WI38 (cell line): ENCODE measurements around the gene CABLES2.

Experiments
- H3K4me3 ChIP-seq: 2 replicates; pipeline ENCODE4 v1.5.1; 2011; ENCODE audit warnings: low read depth, mild to moderate bottlenecking, control low read depth, low read length
- TF ChIP-seq, protein P1 (sequence below): IDR thresholded peaks from 2 replicates; pipeline ENCODE4 v1.5.1; 2012; ENCODE audit warnings: low read depth, mild to moderate bottlenecking, control low read depth, low read length

CABLES2 gene

DNA sequence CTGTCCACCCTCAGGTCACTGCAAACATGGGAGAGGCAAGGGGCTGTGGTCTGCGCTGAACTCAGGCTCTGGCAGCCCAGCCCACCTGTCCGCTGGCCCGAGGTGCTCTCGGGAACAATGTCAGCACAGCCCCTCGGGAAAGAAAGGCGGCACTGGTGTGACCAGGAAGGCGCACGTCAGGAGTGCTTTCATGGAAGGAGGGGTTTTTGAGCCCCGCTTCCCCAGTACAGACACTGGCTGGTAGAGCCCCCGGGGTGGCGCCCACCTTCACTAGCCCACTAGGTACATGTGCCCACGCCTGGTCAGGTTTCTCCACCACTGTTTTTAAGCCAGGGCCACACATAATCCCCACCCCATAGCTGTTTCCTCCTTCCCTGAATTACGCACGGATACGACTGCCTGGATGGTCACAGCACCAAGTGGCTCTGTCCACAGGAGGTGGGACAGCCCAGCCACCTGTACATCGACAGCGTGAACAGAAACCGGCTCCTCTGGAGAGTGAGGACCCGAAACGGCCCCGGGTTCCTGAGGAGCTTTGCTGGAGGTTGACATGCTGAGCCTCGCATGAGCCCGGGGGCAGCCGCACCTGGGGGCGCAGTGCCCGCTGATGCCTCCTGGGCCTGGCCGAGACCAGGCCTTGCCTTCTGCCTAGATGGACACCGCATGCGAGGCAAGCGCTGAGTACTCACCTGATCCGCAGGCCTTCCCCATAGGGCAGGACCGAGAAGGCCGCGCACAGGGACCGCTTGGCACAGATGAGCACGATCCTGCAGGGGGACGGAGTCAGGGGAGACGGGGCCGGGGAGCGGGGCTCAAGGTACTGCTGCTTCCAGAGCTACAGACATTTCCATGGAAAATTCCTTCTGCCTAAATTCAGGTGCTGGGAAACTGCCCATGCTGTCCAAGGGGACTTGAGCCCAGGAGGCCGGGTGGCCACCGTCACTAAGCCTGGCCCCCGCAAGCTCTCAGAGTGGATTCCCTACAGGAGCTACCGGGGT lies 12.5 kb downstream of the CABLES2 start:
- TF ChIP-seq, protein P1, sequence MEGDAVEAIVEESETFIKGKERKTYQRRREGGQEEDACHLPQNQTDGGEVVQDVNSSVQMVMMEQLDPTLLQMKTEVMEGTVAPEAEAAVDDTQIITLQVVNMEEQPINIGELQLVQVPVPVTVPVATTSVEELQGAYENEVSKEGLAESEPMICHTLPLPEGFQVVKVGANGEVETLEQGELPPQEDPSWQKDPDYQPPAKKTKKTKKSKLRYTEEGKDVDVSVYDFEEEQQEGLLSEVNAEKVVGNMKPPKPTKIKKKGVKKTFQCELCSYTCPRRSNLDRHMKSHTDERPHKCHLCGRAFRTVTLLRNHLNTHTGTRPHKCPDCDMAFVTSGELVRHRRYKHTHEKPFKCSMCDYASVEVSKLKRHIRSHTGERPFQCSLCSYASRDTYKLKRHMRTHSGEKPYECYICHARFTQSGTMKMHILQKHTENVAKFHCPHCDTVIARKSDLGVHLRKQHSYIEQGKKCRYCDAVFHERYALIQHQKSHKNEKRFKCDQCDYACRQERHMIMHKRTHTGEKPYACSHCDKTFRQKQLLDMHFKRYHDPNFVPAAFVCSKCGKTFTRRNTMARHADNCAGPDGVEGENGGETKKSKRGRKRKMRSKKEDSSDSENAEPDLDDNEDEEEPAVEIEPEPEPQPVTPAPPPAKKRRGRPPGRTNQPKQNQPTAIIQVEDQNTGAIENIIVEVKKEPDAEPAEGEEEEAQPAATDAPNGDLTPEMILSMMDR: no peak
- H3K4me3 ChIP-seq: no peak overlapping the region

DNA sequence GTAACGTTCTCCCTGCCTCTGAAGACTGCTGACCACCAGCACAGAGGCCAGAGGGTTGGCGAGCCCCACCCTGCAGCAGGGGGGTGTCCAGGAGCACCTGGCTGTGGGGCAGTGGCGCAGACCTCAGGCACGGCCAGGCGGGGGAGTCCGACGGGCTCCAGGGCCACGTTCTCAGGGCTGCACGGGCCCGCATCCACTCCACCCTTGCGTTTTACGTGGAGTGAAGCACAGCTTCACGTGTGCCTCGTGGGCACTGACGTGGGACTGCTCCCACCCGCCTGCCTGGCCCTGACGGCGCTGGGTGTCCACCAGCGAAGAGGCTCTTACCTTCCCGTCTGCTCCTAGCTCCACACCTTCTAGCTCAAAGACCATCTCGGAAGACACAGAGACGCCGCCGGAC lies 13.3 kb downstream of the CABLES2 start:
- no peak overlapping the region for H3K4me3 ChIP-seq
- TF ChIP-seq, protein P1: no peak

DNA sequence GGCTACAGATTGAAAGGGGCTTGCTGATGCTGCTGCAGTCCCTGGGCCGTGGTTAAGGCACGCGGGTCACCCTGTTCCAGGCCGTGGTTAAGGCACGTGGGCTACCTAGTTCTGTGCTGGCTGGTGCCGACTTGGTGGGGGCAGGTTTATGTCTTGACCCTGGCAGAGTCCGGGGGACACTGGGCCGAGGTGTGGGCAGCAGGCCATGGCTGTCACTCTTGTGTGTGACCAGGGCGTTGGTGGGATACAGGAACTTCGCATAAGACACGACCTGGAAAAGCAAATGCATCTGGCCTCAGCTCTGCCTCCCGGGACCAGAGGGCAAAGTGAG lies 13.8 kb downstream of the CABLES2 start:
- H3K4me3 ChIP-seq: no peak overlapping the region
- TF ChIP-seq, protein P1: no peak

DNA sequence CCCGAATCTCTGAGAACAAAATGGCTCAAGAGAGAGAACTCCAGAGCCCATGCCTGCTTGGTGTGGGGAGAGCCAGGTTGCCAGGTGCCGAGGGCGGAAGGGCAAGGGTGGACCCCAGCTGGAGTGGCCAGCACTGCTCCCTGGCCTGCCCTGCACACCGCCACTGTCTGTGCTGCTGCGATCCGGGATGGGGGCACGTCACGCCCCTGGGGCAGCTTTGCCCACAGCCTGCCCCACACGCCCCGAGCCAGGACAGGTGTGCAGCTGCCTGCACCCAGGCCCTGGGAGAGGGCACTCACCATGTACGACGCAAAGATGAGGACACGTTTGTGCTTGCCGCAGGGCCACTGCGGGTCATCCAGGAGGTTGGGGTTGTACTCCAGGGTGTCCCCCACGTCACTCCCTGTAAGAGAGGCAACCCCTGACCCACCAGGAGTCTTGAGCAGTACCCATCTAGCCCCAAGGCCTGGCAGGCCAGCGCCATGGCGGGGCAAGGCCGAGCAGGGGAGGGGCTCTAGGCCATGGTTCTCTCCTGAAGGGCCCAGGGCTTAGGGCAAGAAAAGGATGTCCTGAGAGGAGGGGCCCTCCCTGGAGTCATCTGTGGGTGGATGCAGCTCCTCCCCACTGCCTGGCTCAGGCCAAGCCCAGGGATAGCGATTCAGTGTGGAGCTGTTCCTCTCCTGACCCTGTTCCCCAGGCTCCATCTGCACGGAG lies 14.3 kb downstream of the CABLES2 start:
- TF ChIP-seq, protein P1: no peak
- no peak overlapping the region for H3K4me3 ChIP-seq

DNA sequence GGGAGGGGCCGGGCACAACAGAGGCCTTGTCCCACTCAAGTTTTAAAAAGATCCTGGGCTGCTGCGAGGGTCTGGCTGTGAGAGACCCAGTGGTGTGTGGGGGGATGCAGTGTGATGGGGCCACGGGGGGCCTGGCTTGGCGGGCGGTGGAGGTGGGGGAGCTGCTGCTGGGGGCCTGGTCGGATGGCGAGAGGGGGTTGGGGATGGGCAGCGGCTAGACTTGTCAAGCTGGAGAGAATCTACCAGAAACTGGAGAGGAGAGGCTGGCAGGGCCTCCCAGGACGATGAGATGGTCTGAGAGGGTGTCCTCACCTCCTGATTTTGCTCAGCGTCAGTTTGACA lies 15.0 kb downstream of the CABLES2 start:
- TF ChIP-seq, protein P1: no peak
- no peak overlapping the region for H3K4me3 ChIP-seq

DNA sequence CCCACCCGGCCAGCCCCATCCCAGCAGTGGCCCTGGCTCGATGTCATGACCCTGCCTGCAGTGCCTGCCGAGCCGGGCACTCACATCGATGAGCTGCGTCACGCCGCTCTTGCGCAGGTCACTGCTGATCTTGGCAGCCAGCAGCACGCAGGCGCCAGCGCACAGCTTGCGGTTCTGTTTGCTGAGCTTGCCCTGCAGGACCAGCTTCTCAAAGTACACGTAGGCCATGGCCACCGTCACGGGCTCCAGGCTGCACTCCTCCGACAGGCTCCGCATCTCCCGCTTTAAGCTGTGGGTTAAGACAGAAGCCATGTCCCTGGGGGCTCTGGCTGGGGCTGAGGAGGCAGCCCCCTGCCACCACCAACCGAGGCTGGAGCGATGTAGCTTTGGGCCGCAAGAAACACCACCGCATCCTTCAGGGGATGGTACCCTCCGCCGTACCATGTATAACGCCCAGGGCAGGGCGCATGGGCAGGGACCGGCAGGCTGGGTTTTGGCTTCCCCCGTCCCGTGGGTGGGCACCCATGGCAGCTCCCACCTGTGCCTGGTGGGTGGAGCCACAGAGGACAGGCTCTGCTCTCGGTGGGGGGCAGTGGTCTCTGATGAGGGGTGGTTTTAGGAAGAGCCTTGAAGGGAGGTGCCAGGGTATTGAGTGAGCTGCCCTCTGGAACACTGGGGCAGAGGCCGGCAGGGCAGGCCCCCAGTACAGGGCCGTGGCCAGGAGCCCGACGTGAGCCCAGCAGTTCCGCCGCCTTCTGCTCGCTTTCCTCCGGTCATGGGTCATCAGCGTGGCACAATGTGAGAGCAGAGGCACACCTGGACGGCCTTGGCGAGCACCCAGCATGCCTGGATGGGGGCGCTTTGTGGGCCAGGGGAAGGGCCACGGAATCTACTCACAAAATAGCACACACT lies 15.7 kb downstream of the CABLES2 start:
- H3K4me3 ChIP-seq: no peak overlapping the region

More for the DNA sequence above, 15.7 kb downstream of the CABLES2 start:
- TF ChIP-seq, protein P1: no peak
